ENCODE measurements around the gene GAS7.

DNA sequence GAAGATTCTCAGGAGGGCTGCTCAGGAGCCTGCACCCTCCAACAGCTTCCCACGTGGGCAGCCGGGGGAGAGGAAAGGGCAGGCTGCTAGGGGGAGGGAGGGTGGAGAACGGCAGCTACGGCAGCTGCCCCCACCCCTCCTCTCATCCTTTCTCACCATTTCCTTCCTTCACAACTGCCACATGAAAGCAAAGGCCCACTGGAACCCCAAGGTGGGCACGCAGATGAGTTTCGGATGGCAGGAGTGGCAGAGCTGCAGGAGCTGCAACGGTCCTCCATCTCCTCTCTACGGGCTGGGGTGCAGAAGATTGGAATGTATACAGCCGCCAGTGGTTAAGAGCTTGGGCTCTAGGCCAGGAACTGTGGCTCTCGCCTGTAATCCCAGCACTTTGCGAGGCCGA lies 77.7 kb downstream of the GAS7 start:
- no peak for TF ChIP-seq EZH2 (IDR thresholded peaks at IDR 0.05; ENCODE audit: low read depth, unreplicated experiment)
- TF ChIP-seq STAT1 (IDR thresholded peaks at IDR 0.05; ENCODE audit: unreplicated experiment): no peak
- no peak for TF ChIP-seq POLR2AphosphoS5 (IDR thresholded peaks at IDR 0.05; ENCODE audit: low read depth)
- no peak for TF ChIP-seq CTCF (conservative IDR thresholded peaks at IDR 0.05; ENCODE audit: low read depth in 2 of 2)
